Placental pericyte (primary cell): Measurements from ENCODE around the gene ATRIP. TPM values are rescaled to one million over a fixed set of nuclear protein-coding genes. Genes with fewer than 3 reads are reported as not detected.

Experiments used
- total RNA-seq: library from RNA; depleted of rRNA; stranded (reverse); fragments of >200 nt; gene quantifications from 2 replicates; pipeline ENCODE4 v1.2.3, GENCODE V29; 2012

The ATRIP gene
- 3.1 and 15.2 TPM in 2 replicates for total RNA-seq

DNA sequence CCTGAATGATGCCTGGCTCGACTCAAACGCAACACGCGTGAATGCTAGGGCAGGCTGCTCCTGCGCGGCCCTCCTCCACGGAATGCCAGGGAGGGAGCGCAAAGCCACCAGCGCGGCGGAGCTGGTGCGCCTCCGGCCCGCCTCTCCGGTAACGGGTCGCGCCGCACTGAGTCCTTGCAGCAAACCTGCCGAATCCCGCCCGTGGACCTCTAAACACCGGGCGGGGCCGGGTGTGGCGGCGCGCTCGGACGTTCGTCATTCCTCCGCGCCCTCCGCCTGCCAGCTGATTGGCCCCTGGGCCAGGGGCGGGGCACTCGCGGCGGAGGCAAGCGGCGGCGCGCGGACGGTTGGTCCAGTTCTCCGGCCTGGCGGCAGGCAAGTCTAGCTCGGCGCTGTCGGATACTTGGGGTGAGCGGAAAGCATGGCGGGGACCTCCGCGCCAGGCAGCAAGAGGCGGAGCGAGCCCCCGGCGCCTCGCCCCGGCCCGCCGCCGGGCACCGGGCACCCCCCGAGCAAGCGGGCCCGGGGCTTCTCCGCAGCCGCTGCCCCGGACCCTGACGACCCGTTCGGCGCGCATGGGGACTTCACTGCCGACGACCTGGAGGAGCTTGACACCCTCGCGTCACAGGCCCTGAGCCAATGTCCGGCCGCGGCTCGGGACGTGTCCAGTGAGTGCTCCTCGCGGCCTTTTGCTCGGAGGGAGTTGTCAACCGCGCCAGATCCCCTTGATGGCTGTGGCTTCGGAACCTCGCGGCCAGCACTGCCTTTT is at the start of gene ATRIP:
Gene ATRIP, plus strand, starts transcription at position 313 of the 769 bp plus-strand sequence. Its CDS starts 109 bp downstream, at position 422.

DNA sequence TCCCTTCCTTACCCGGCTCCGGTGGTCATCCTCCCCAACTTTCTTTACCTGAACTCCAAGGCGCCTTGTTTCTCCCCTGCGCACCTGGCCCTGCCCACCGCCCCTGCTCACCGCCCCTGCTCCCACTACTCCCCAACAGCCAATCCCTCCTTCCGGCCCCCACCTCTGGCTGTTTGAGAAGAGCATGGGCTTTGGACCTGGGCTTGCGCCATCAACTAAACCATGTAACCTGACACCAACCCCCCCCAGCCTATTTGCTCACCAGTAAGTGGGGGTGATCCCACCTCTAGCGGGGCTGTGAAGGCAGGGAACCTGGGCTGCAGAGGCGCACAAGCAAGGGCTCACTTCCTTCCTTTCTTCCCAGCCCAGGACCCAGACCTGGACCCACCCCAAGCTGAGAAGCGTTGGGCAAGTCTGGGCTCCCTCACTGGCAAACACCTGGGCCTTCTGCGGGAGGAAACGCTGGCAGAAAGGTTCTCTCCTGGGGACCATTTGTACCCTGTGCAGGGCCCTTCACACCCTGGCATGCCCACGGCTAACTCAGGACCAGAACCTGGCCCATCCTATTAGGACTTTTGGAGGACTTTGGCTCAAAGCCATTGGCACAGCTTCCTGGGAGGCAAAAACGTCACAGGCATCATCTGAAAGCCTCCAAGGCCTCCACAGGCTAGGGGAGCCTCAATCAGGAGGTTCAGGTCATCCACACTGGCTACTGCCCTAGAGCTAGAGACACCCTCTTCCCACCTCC is 16.4 kb upstream of the ATRIP start, which contains the start of gene PLXNB1:
Gene PLXNB1, minus strand, starts transcription at position 127 of the 748 bp plus-strand sequence. CDS start 5,475 bp downstream, outside the sequence.

DNA sequence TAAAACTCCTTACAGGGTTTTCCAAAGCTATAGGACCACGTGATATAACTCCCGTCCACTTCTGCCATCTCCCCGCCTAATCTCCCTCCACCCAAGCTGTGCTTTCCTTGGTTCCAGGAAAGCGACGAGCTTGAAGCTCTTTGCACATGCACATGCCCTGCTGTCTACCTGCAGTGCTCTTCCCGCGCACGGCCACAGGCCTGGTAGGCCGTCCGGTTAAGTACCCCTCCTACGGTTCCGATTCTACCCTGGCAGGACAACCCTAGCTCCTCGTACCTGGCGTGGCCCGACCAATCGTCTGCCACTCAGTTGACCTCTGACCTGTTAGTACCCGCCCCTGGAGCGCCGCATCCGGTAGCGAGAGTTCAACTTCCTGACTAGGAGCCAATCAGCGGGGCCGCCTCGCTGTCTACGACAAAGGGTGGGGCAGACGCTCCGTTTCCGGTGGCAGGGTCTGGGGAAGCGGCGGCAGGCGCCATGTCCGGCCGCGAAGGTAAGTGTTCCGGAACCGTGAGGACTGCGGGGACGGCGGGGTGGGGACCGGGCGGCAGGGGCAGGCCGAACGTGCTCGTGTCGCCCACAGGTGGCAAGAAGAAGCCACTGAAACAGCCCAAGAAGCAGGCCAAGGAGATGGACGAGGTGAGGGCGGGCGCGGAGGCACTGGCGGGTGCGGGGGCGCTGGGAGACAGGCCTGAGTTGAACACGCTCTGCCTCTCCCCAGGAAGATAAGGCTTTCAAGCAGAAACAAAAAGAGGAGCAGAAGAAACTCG is 6.5 kb upstream of the ATRIP start, which contains the start of the genes CCDC51 and TMA7:
Gene CCDC51, minus strand, starts transcription at position 300 of the 770 bp plus-strand sequence. CDS start 4,991 bp downstream, outside the sequence.
Gene TMA7, plus strand, starts transcription at position 438 of the 770 bp plus-strand sequence. Its CDS starts 40 bp downstream, at position 478.

DNA sequence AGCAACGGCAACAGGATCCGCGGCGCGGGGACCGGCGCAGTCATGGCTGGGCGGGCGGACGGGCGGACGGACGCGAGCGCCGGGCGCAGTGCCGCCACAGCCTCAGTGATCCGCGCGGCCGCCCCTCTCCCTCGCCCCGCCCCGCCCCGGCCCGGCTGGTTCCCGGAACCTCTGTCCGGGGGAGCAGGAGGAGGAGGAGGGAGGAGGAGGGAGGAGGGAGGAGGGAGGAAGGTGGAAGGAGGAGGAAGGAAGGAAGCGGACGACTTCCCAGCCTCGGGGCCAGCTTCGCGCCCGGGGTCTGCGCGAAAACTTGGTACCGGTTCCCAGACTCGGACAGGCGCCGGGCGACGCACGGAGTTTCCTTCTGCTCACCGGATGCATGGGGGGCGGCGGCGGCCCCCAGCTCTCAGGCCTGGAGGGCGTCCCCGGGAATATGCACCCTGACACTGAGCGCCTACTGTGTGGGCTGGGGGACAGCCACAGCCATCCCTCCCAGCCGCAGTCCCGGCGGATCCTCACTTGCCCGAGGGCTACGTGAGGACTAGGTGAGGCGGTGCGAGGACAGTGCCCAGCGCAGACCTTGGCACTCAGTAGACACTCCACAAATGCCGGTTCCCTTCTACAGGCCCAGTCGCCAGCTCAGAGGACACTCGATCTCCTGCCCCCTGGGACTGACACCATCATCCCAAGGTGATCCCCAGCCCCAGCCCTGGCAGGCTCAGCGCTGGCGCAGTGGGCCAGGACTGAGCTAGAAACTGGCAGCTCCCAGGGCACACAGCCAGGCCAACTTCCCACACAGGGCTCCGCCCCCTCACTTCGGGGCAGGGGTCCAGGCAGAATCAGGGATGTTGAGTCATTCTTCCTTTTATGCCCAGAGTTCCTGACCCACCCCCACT is 57.8 kb downstream of the ATRIP start, which contains the start of gene SHISA5:
Gene SHISA5, minus strand, starts transcription at position 124 of the 896 bp plus-strand sequence. Its CDS starts 80 bp downstream, at position 44.

Other genes with a start within 250 kb of the ATRIP start
- not detected in 2 replicates for gene CAMP, start 223.2 kb upstream of the ATRIP start, total RNA-seq
- gene ZNF589, start 205.6 kb upstream of the ATRIP start, total RNA-seq, result 5.0 and 5.7 TPM in 2 replicates
- 33.5 and 37.4 TPM in 2 replicates for gene NME6, start 145.4 kb upstream of the ATRIP start, total RNA-seq
- not detected in 2 replicates for gene SPINK8, start 113.1 kb upstream of the ATRIP start, total RNA-seq
- gene FBXW12, start 74.5 kb upstream of the ATRIP start, total RNA-seq, result not detected in 2 replicates
- 16.9 and 37.4 TPM in 2 replicates for gene PLXNB1, start 16.7 kb upstream of the ATRIP start, total RNA-seq
- gene CCDC51, start 6.6 kb upstream of the ATRIP start, total RNA-seq, result 15.3 and 17.1 TPM in 2 replicates
- 108 and 139 TPM in 2 replicates for gene TMA7, start 6.5 kb upstream of the ATRIP start, total RNA-seq
- gene SHISA5, start 57.4 kb downstream of the ATRIP start, total RNA-seq, result 192 and 194 TPM in 2 replicates
- gene PFKFB4, start 110.1 kb downstream of the ATRIP start, total RNA-seq, result 7.9 and 45.8 TPM in 2 replicates
- gene UCN2, start 117.0 kb downstream of the ATRIP start, total RNA-seq, result 2.2 and 25.1 TPM in 2 replicates
- gene COL7A1, start 148.6 kb downstream of the ATRIP start, total RNA-seq, result 23.6 and 259 TPM in 2 replicates
- 448 and 544 TPM in 2 replicates for gene UQCRC1, start 162.9 kb downstream of the ATRIP start, total RNA-seq
- gene TMEM89, start 175.0 kb downstream of the ATRIP start, total RNA-seq, result not detected in 2 replicates
- gene SLC26A6, start 188.7 kb downstream of the ATRIP start, total RNA-seq, result 49.5 and 53.8 TPM in 2 replicates
- 1.1 and 2.4 TPM in 2 replicates for gene CELSR3, start 216.1 kb downstream of the ATRIP start, total RNA-seq
- 21.9 and 23.8 TPM in 2 replicates for gene NCKIPSD, start 239.2 kb downstream of the ATRIP start, total RNA-seq